Right lobe of liver (tissue), 6 donors: Measurements from ENCODE around the gene TAPBPL. TPM values are rescaled to one million over a fixed set of nuclear protein-coding genes. Genes with fewer than 3 reads are reported as not detected.
"Not testable (repeated sequence)": the region's sequence is repeated elsewhere in the genome, so short reads cannot be mapped to it uniquely, and the experiment has no call there.

Experiments
- ATAC-seq, 4 donors: fragments of 200-7000 bp; cut with Tn5 transposase; one replicate each; pipeline ENCODE4 v1.9.1; 2020; ENCODE audit warnings: mild to moderate bottlenecking in 4 of 4, moderate library complexity in 4 of 4
- DNase-seq, 3 donors: peaks; one replicate each; pipeline ENCODE4 v3.0.0-alpha.2; 2020
- H3K27ac ChIP-seq, 3 donors: fragments of 200-600 bp; one replicate each; pipeline ENCODE4 v1.8.0; 2022
- H3K27me3 ChIP-seq, 2 donors: fragments of 200-600 bp; one replicate each; pipeline ENCODE4 v1.8.0; 2022
- H3K36me3 ChIP-seq, 4 donors: fragments of 200-600 bp; sonication (generic) in 1 of 4; one replicate each; pipeline versions ENCODE4 v1.5.1 to v1.8.0; 2017 to 2022; ENCODE audit warnings: control low read depth in 1 of 4
- H3K4me1 ChIP-seq, 4 donors: fragments of 200-600 bp; sonication (generic) in 1 of 4; one replicate each; pipeline versions ENCODE4 v1.5.1 to v1.8.0; 2017 to 2022; ENCODE audit warnings: control low read depth in 1 of 4
- H3K4me3 ChIP-seq, 3 donors: fragments of 200-600 bp; one replicate each; pipeline ENCODE4 v1.8.0; 2022
- H3K9me3 ChIP-seq, 4 donors: fragments of 200-600 bp; sonication (generic) in 1 of 4; one replicate each; pipeline versions ENCODE4 v1.5.1 to v1.8.0; 2017 to 2022; ENCODE audit warnings: control low read depth in 1 of 4
- CTCF ChIP-seq, 4 donors: fragments of 200-600 bp in 3 of 4; fragments of 450-650 bp in 1 of 4; IDR thresholded peaks; one replicate each; pipeline versions ENCODE4 v1.5.1 to v1.8.0; 2016 to 2022; ENCODE audit warnings: antibody characterized with exemption in 4 of 4, mild to moderate bottlenecking in 2 of 4
- POLR2A ChIP-seq: fragments of 450-650 bp; IDR thresholded peaks from one replicate; pipeline ENCODE4 v1.6.1; 2017; ENCODE audit warnings: antibody characterized with exemption, mild to moderate bottlenecking
- WGBS: methylation state at CpG from one replicate; pipeline ENCODE4 v1.1.6; 2018; ENCODE audit warnings: low coverage, low lambda C conversion rate; ENCODE audit not compliant: insufficient coverage; ENCODE audit errors: missing lambda C conversion rate; 5-methylcytosine and 5-hydroxymethylcytosine counted together
- intact Hi-C, 2 donors: fragments of 100-400 bp; cut with DNase I; formaldehyde crosslinking; loops; one replicate each; pipeline versions ENCODE4 v1.11.2 to v1.14.1; 2022
- total RNA-seq, 6 experiments: library from RNA; depleted of rRNA in 2 of 6; stranded (reverse); fragments of >200 nt in 2 of 6; fragmentation: NEBNext Ultra II Directional in 3 of 6; extraction: Animal tissue kit (Norgen Biotek cat#: 25700) in 3 of 6; gene quantifications; one replicate each; pipeline versions ENCODE4 v1.1.0 to v1.2.4, GENCODE V29; 2016 to 2023
- donor health status: DM: no; HTN: yes; CAD: no.
- donor health status: DM: no; HTN: no; CAD: no.
- donor health status: DM: no; HTN: no; CAD: no.
- donor health status: DM: no; HTN: yes; CAD: no.
- donor health status: DM: no; HTN: yes; CAD: no.

The TAPBPL gene
- total RNA-seq, 6 experiments from 2014 or later, result 13.8 to 29.3 (median 21.4) TPM

GRCh38 chr12:6471989-6472360, 20.1 kb downstream of the TAPBPL start:
- TF ChIP-seq CTCF (IDR thresholded peaks at IDR 0.05), result no peak
- no peak for TF ChIP-seq POLR2A
- no peak for DNase-seq
- no peak overlapping the region for H3K27ac ChIP-seq
- 30% methylated on average over 1 of the region's 1 CpG for WGBS
- H3K9me3 ChIP-seq, result no peaks in the 10 kb centered on the region
- ATAC-seq, result no peak
- no peak overlapping the region for H3K4me3 ChIP-seq
- H3K36me3 ChIP-seq, result no peaks in the 10 kb centered on the region
- H3K4me1 ChIP-seq, result peaks cover 0 to 33% (median 14%) of the 10 kb centered on the region in 4 donors
- H3K27me3 ChIP-seq, result no peaks in the 10 kb centered on the region
- intact Hi-C loops, result no loop called here

- H3K27me3 ChIP-seq, result no peaks in the 10 kb centered on the region
- no peak overlapping the region for H3K4me3 ChIP-seq
- TF ChIP-seq CTCF (IDR thresholded peaks at IDR 0.05), result no peak
- no peak for TF ChIP-seq POLR2A
- intact Hi-C loops, result no loop called here
- DNase-seq, result no peak
- 76% methylated on average over 9 of the region's 11 CpGs for WGBS
- ATAC-seq, result no peak
- H3K9me3 ChIP-seq, result no peaks in the 10 kb centered on the region
- peaks cover 0 to 28% (median 11%) of the 10 kb centered on the region in 4 donors for H3K4me1 ChIP-seq
- H3K27ac ChIP-seq, result no peak overlapping the region
- no peaks in the 10 kb centered on the region for H3K36me3 ChIP-seq
Observed at GRCh38 chr12:6472491-6472890, 20.6 kb downstream of the TAPBPL start.

GRCh38 chr12:6475233-6475975, 23.6 kb downstream of the TAPBPL start:
- H3K36me3 ChIP-seq, H3K27me3 ChIP-seq, H3K4me1 ChIP-seq, DNase-seq, ATAC-seq, H3K27ac ChIP-seq, intact Hi-C loops, H3K4me3 ChIP-seq, H3K9me3 ChIP-seq: not testable (repeated sequence)
- WGBS, result 100% methylated on average over 3 of the region's 48 CpGs

- H3K27me3 ChIP-seq, result no peaks in the 10 kb centered on the region
- TF ChIP-seq CTCF (IDR thresholded peaks at IDR 0.05) (no peak), POLR2A (no peak)
- 68% methylated on average over 3 of the region's 3 CpGs for WGBS
- H3K4me3 ChIP-seq, result no peak overlapping the region
- no peak overlapping the region for H3K27ac ChIP-seq
- H3K36me3 ChIP-seq, result no peaks in the 10 kb centered on the region
- DNase-seq, result no peak
- no peak for ATAC-seq
- intact Hi-C loops, result no loop called here
- no peaks in the 10 kb centered on the region for H3K9me3 ChIP-seq
- peaks cover 0 to under 1% (median 0%) of the 10 kb centered on the region in 4 donors for H3K4me1 ChIP-seq
Observed at GRCh38 chr12:6476489-6476888, 24.6 kb downstream of the TAPBPL start.

- H3K9me3 ChIP-seq, H3K4me3 ChIP-seq, H3K27me3 ChIP-seq, DNase-seq, H3K36me3 ChIP-seq, intact Hi-C loops, H3K27ac ChIP-seq, H3K4me1 ChIP-seq: not testable (repeated sequence)
- ATAC-seq, result peak in 1 of 4 donors; percentile 33
- WGBS, result 92% methylated on average over 10 of the region's 37 CpGs
Observed at GRCh38 chr12:6477601-6478377, 25.9 kb downstream of the TAPBPL start.
